Measurements from ENCODE around the gene LGALS7B.
A peak's percentile ranks its signal among the peaks of the same experiment; 100 is the strongest.

Gene LGALS7B

GRCh38 chr19:38836983-38837626 is 48.1 kb downstream of the LGALS7B start:
- TF ChIP-seq CTCF (conservative IDR thresholded peaks at IDR 0.05; ENCODE audit: low read depth): no peak
- CTCF ChIA-PET: interaction anchor here (0.9 to 3.1 kb wide), 3 partner anchors 103 to 201 kb away, joined by 3 to 18 read pairs (median 3); no protein-coding TSS in a partner anchor
- peak overlapping the region; percentile 91 for H3K27ac ChIP-seq
- POLR2A ChIA-PET (ENCODE audit: low non-redundant PET): no interaction called here
- no peak for DNase-seq (ENCODE audit: low spot score)

DNA sequence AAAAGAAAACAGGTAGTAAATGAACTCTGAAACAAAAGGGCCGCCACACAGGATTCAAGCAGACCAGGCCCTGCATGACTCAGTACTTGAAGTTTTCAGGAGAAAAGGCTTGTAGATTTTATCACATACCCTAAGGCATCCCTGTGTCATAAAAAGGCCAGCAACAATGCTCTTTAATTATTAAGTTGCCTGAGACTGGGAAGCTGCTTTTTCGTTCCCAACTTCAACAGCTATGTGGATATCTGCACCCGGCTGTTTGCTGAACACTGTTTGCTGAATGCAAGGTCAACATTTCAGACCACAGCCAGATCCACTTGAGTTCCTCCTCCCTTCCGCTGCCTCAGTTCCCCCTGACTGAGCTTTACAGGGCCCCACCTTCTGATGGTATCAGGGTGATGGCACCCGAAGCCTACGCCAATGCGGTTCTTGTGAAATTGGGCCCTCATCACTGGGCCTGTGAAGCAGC is 48.7 kb downstream of the LGALS7B start:
- ChIA-PET CTCF (interaction anchor here (0.6 to 3.1 kb wide), 8 partner anchors 38 to 209 kb away, joined by 3 to 18 read pairs (median 4); no protein-coding TSS in a partner anchor), POLR2A (ENCODE audit: low non-redundant PET) (interaction anchor here (1.1 kb wide), 1 partner anchor 11 kb away, joined by 5 read pairs; no protein-coding TSS in a partner anchor)
- no peak for TF ChIP-seq CTCF (conservative IDR thresholded peaks at IDR 0.05; ENCODE audit: low read depth)
- DNase-seq (ENCODE audit: low spot score): peak; percentile 51
- H3K27ac ChIP-seq: peak overlapping the region; percentile 91

DNA sequence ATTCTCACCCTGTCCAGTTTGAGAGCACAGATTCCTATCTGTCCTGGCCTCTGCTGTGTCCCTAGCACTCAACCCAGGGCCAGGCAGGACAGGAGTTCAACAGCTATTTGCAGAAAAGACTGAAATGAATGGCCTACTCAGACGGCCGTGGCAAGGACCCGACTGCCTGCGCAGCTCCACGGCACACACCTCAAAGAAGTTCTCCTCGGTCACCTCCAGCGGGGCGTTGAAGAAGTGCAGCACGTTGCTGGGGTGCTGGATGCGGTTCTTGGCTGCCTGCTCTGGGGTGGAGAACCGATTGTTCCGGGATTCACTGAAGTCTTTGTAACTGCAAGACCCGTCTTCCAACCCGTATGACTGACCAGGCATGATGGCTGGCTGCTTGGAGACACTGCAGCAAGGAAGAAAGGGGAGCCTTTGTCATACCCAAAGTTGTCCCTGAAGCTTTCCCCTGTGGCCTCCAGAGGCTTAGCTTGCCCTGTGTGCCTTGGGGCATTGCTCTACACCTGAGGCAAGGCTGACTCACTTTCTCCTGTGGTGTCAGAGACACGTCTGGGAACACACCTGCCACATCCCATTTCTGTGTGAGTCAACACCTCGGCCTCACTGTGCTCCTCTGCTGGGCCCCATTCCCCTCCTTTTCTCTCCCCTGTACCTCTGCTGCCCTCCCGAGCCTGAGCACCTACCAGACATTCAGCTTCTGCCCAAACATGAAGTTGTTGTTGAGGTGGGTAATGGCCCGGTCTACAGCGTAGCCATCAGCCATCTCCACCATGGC is 49.4 kb downstream of the LGALS7B start:
- CTCF ChIA-PET: interaction anchor here (0.6 to 3.1 kb wide), 17 partner anchors 11 to 313 kb away, joined by 3 to 18 read pairs (median 4); no protein-coding TSS in a partner anchor
- no peak for TF ChIP-seq CTCF (conservative IDR thresholded peaks at IDR 0.05; ENCODE audit: low read depth)
- H3K27ac ChIP-seq: peak overlapping the region; percentile 91
- POLR2A ChIA-PET (ENCODE audit: low non-redundant PET): interaction anchor here (0.6 to 1.1 kb wide), 3 partner anchors 10 to 123 kb away, joined by 3 to 5 read pairs (median 5); no protein-coding TSS in a partner anchor
- peak; percentile 88 for DNase-seq (ENCODE audit: low spot score)

DNA sequence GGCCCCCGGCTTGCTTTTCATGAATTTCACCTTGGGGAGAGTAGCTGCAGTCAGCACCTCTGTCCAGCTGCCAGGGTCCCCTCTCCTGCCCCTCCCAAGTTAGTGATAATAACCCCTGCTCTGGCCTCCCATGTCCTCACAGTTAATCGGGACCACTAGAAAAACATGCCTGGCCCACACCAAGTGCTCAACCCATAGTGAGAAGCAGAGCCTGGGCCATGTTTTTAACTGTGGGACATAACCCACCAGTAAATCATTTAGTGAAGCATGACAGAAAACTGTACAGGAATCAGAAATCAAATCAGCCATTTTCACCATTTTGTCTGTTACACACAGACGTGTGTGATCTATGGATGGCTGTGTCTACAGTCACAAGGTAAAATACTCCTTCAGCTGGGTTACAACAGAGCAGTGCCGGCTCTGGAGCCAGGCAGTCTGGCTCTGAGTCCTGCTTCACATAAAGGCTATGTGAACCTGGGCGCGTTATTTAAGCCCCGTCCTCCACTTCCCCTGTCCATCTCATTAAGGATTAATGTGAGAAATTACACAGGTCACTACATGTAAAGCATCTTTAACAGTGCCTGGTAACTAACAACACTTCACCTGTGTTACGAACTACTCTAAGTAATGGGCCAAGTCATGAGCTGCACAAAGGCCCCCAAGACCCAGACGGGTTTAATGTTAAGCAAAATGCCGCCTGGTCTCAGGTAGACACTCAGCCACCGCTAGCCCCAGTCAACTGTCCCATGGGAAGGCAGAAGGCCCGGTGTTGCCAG is 50.2 kb downstream of the LGALS7B start:
- CTCF ChIA-PET: interaction anchor here (0.6 to 3.1 kb wide), 12 partner anchors 10 to 314 kb away, joined by 3 to 18 read pairs (median 4); no protein-coding TSS in a partner anchor
- H3K27ac ChIP-seq: peak overlapping the region; percentile 91
- POLR2A ChIA-PET (ENCODE audit: low non-redundant PET): interaction anchor here (0.6 kb wide), 2 partner anchors 32 to 124 kb away, joined by 3 to 5 read pairs; no protein-coding TSS in a partner anchor
- no peak for DNase-seq (ENCODE audit: low spot score)
- TF ChIP-seq CTCF (conservative IDR thresholded peaks at IDR 0.05; ENCODE audit: low read depth): no peak

- ChIA-PET CTCF (interaction anchor here (0.6 to 3.1 kb wide), 3 partner anchors 18 to 106 kb away, joined by 3 to 18 read pairs (median 3); no protein-coding TSS in a partner anchor), POLR2A (ENCODE audit: low non-redundant PET) (interaction anchor here (0.5 to 1.0 kb wide), 3 partner anchors 9 to 107 kb away, joined by 3 to 6 read pairs (median 6); no protein-coding TSS in a partner anchor)
- H3K27ac ChIP-seq: peak overlapping the region; percentile 91
- DNase-seq (ENCODE audit: low spot score): no peak
- TF ChIP-seq CTCF (conservative IDR thresholded peaks at IDR 0.05; ENCODE audit: low read depth): no peak
Observed at GRCh38 chr19:38839816-38840582, 51.0 kb downstream of the LGALS7B start.

All from RWPE1 (cell line).